LNCAP (cell line): ENCODE data around the gene SUSD1.

Experiments
- CTCF ChIP-seq: fragments of 450-650 bp; IDR thresholded peaks from 2 replicates; pipeline ENCODE4 v1.5.1; 2017; ENCODE audit warnings: mild to moderate bottlenecking

Gene SUSD1

GRCh38 chr9:112121633-112122032 is 53.5 kb downstream of the SUSD1 start:
- no peak for TF ChIP-seq CTCF

DNA sequence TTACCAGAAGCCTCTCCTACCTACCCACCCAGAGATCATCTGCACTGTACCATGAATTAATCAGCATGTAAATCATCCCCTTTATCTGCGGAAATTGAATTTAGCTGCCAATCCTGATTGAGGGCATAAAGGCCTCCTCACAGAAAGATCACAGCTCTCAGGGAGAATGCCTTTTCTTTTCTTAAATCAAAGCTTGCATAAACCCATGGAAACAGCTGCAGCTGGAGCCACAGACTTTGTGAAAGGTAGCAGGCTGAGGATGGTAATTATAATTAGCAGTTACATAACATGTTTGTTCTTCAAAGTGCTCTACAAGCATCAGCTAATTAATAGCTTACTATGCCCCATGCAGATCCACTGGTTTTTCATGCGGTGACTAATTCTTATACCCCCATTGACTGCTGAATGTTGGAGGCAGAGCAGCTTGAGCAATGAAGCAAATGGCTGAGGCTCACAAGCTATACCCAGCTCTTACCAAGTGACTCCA is 54.6 kb downstream of the SUSD1 start:
- TF ChIP-seq CTCF: no peak

DNA sequence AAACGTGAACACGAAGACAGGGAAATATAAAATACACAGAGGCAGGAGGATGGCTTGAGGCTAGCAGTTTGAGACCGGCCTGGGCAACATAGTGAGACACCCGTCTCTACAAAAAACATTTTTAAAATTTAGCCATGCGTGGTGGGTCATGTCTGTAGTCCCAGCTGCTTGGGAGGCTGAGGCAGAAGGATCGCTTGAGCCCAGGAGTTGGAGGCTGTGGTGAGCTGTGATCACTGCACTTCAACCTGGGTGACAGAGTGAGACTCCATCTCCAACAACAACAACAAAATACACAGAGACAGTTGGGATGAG is 55.1 kb downstream of the SUSD1 start:
- TF ChIP-seq CTCF: no peak

DNA sequence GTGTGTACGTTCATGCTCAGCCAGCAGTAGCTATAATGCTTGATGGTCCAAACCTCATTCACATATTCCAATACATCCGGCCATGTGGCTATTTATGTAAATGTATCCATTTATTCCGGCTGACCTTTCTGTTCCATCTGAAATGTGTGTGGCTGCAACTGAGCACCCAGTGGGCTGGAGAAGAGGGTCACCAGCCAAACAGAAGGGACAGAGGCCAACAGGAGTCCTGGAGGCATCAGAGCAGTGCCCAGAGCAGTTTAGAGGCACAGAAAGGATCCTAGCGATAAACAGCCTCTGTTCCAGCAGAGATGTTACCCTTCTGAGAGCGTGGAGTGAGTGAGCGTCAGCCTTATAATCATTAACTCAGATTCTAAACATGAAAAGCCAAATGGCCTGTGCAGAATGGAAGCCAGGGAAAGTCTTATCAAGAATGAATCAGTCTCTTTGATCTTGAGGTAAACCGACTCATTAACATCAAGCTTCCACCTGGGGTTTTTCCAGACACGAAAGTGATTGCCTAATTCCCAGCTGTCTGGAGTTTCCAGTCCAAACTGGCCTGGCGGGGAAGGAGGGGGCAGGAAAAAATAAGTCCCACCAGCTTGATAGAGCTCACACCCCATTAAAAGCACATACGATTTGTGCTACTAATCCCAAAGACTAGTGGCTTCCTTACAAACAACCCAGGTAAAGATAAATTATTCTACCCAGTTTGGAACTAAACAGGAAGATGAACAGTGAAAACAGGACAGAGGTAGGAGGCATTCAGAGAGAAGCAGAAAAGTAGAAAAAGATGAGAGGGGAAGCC is 55.7 kb downstream of the SUSD1 start:
- no peak for TF ChIP-seq CTCF

- no peak for TF ChIP-seq CTCF
These were observed 57.1 kb downstream of the SUSD1 start for GRCh38 chr9:112118009-112118408.

DNA sequence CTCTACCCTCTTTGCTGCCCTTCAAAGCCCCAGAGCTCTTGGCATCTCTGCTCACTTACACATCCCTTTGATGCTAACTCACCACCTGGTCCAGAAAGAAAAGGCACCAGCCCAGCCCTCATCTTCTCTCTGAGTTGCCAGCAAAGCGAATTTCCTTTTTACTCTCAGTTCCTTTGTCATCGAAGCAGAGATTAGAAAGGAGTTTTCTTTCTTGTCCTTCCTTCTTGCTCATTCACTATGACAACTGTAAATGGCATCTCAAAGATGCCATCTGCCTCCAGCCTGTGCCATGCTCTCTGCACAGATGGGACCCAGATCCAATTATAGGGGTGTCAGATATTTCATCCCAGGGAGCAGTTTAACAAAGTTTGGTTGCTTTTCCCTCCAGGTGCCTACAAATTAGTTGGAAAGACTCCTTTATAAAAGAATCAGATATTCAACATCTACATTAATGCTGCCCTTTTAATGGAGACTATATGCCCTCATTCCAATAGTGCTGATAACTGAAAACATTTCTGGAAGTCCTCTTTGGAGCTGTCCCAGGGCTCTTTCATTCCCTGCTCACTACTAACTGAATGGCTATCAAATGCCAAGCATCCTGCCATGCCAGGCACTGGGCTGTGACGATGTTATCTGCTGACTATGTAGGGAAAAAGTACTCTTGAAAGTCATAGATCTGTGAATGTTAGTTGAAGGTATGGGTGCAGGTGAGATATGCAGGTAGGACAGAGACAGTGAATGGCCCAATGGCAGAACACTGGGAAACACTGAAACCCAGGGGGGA is 58.9 kb downstream of the SUSD1 start:
- TF ChIP-seq CTCF: no peak

DNA sequence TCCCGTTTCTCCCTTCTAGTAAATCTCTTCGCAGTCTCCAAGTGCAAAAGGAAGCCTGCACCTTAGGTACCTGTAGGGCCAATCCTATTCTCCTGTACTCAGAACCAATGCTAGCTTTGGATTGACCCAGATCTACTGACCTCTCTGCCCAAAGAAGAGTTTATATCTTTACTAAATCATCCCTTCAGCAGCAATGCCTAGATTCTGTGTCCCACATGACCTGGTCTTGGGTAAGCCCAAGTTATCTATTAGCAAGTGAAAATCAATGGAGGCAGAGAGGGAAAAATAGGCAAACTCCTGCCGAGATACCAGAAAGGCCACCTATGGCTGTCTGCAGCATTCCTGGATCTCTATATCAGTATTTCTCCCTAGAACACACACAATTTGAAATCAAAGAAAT is 60.0 kb downstream of the SUSD1 start:
- no peak for TF ChIP-seq CTCF
